ENCODE data around the gene BSDC1.

BSDC1 gene

DNA sequence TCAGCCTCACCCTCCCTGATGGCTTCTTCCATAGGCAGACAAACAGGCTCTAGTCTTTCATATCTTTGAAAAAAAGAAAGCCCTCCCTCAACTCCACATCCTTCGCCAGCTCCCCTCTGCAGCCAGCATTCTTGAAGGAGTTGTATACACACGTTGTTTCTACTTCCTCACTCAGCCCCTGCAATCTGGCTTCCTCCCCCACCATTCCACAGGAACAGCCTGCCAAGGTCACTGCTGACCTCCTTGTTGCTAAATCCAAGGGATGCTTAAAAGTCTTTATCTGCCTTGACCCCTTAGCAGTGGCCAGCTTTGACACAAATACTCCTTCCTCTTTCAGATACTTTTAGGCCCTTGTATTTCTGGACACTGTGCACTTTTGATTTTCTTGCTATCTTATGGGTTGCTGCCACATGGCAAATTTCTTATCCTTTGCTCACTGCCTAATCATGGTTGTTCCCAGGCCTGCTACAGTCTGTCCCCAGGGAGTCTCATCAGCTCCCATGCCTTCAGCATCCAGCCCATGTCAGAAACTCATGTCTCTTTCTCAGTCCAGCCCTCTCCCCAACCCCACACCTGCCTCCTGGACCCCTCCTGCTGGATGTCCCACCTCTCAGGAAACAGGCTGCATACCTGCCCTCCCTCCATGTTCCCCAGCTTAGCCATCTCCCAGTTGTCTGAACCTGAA is 40.2 kb downstream of the BSDC1 start:
- no peak overlapping the region for H3K27ac ChIP-seq

DNA sequence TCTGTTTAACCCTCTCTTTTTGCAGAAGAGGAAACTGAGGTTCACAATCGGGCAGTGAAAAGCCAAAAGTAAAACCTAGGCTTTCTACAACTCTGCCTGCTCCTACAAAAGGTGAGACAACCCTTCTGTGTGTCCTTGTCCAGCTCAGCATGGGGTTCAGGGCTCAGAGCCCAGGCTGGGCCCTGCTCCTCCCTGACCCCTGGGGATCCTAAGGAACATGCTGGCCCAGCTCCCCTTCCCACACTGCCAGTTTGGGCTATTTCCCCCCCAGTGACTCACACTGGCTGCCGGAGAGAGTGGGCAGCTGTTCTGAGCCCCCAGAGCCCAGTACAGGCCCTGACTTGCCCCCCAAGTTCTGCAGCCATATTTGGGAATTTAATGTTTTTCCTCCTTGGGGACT is 40.8 kb downstream of the BSDC1 start:
- no peak overlapping the region for H3K27ac ChIP-seq
- TF ChIP-seq ZFX (IDR thresholded peaks at IDR 0.05; ENCODE audit: borderline replicate concordance), result no peak

More for the DNA sequence above, 40.2 kb downstream of the BSDC1 start:
- TF ChIP-seq ZFX (IDR thresholded peaks at IDR 0.05; ENCODE audit: borderline replicate concordance), result no peak
- TF ChIP-seq, protein P1, sequence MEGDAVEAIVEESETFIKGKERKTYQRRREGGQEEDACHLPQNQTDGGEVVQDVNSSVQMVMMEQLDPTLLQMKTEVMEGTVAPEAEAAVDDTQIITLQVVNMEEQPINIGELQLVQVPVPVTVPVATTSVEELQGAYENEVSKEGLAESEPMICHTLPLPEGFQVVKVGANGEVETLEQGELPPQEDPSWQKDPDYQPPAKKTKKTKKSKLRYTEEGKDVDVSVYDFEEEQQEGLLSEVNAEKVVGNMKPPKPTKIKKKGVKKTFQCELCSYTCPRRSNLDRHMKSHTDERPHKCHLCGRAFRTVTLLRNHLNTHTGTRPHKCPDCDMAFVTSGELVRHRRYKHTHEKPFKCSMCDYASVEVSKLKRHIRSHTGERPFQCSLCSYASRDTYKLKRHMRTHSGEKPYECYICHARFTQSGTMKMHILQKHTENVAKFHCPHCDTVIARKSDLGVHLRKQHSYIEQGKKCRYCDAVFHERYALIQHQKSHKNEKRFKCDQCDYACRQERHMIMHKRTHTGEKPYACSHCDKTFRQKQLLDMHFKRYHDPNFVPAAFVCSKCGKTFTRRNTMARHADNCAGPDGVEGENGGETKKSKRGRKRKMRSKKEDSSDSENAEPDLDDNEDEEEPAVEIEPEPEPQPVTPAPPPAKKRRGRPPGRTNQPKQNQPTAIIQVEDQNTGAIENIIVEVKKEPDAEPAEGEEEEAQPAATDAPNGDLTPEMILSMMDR (IDR thresholded peaks at IDR 0.05), result no peak

DNA sequence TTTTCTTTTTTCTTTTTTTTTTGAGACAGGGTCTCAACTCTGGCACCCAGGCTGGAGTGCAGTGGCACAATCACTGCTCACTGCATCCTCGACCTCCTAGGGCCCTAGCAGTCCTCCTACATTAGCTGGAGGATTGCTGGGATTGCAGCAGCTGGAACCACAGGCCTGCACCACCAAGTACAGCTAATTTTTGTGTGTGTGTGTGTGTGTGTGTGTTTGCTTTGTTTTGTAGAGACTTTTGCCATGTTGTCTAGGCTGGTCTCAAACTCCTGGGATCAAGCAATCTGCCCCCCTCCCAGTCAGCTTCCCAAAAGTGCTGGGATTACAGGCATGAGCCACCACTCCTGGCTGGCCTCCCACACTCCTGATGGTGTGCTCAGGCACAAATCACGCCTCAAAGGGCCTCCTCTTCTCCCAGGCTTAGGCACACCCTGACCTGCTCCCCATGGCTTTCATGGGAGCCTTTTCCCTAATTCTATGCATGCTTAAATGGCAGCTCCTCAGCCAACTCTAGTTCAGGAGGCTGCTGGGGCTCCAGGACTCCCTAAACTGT is 41.3 kb downstream of the BSDC1 start:
- 0 out of 2 replicates have a peak overlapping the region, but pooled peaks have one; percentile 85 for H3K27ac ChIP-seq
- no peak for TF ChIP-seq ZFX (IDR thresholded peaks at IDR 0.05; ENCODE audit: borderline replicate concordance)
- TF ChIP-seq, protein P1 (IDR thresholded peaks at IDR 0.05), result no peak

DNA sequence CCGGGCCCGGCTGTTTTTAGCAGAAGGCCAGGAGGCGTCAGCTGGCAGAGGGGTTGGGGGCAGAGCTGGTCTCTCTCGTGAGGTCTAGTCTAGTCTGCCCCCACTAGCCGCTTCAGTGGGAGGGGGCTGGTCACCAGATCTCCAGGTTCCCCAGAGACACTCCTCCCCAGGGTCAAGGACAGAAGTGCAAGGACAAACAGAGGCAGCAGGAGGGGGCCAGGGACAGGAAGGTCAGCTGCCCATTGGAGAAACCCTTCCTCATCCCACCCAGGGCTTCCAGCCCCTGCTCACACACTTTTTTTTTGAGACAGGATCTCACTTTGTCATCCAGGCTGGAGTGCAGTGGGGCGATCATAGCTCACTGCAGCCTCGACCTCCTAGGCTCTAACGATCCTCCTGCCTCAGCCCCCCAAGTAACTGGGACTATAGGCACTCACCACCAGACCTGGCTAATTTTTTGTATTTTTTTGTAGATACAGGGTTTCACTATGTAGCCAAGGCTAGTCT is 41.9 kb downstream of the BSDC1 start:
- peak overlapping the region; percentile 85 for H3K27ac ChIP-seq
- TF ChIP-seq, protein P1 (IDR thresholded peaks at IDR 0.05), result no peak
- no peak for TF ChIP-seq ZFX (IDR thresholded peaks at IDR 0.05; ENCODE audit: borderline replicate concordance)

DNA sequence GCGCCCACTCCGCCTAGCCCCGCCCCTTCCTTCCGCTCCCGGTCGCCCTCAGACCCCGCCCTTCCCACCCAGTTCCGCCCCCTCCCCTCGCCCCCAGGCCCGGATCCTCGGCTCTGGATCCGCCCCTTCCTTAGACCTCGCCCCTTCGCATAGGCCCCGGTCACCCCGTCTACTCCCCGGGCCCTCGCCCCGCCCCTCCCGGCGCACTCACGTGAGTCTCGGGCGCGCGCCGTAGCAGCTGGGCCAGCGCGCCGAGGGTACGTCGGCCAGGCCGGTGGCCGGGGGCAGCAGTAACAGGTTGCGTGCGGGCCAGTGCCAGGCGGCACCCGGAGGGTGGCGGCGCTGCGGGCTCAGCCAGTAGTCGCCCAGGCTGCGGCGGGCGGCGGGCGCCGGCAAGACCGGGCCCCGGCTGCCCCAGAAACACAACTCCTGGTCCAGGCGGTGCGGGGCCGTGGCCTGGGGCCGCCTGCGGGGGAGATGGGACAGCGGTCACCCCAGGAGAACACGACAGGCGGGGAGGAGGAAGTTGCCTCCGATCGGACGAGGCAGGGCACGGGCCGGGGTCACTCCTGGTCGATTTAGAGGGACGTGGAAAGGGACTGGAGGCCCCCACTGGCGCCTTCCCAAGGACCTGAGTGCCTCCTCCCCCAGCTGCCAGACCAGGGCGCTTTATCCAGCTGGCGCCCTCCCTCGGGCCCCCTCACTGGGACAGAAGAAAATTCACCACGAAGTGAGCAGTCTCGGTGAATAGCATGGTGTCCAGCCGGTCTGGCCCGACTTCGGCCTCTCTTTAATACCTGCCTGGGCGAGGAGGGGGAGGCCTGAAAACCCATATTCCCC is 42.6 kb downstream of the BSDC1 start:
- TF ChIP-seq ZFX (IDR thresholded peaks at IDR 0.05; ENCODE audit: borderline replicate concordance), result no peak
- TF ChIP-seq, protein P1 (IDR thresholded peaks at IDR 0.05), result peak; percentile 25

DNA sequence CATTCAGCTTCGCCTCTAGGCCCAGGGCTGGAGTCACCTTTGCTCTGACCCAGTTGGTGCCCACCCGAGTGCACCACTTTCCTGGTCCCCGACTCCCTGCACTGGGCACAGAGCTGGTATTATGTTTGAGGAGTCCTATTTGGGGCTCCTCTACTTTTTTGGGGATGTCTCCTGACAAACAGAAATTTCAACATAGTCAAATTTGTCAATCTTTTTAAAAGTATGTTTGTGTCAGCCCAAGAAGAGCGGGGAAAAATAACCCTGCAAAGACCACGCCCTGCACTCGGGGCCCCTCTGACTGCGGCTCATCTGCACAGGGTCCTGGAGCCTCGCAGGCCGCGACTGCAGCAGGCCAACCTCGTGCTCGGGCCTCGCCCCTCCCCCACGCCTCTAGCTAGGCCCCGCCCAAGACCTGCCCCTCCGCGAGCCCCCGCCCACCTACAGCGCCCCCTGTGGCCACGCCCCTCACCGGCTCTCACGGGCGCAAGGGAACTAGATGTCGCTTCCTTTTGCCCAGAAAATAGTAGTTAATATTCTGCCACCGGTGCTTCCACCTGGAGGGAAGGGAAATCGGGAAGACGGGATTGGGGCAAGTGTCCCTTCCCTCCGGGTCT is 43.3 kb downstream of the BSDC1 start:
- H3K27ac ChIP-seq, result peak overlapping the region; percentile 85
- TF ChIP-seq, protein P1 (IDR thresholded peaks at IDR 0.05), result peak; percentile 67
- TF ChIP-seq ZFX (IDR thresholded peaks at IDR 0.05; ENCODE audit: borderline replicate concordance), result no peak

More for the DNA sequence above, 42.6 kb downstream of the BSDC1 start:
- peak overlapping the region; percentile 85 for H3K27ac ChIP-seq

DNA sequence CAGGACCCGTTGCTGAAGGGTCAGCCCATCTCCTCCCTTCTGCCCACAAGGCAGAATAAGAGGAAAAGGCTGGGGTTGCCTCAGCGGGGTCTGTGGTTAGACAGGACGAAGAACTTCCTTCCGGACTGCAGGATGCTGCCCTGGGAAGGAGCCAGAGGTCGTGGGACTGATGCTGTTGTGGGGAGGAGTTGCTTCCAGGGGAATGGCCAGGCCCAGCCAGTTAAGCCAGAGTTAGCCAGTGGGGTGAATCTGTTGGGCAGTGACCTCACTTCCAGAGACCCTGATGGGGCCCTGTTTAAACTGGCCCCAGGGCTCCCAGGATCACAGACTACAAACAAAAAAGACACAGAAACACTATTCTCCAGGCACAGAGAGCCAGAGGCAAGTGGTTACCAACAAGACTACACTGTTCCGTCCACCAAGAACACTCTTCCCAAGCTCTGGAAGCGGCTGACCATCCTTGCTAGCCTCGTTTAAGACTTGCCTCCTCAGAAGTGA is 45.0 kb downstream of the BSDC1 start:
- no peak for TF ChIP-seq ZFX (IDR thresholded peaks at IDR 0.05; ENCODE audit: borderline replicate concordance)
- TF ChIP-seq, protein P1 (IDR thresholded peaks at IDR 0.05), result no peak
- no peak overlapping the region for H3K27ac ChIP-seq

All from 22Rv1 (cell line).